Progenitor cell of endocrine pancreas (in vitro differentiated cells): ENCODE measurements around the gene GTPBP3. TPM values are rescaled to one million over a fixed set of nuclear protein-coding genes. Genes with fewer than 3 reads are reported as not detected.

Experiments
- DNase-seq: peaks from one replicate; pipeline ENCODE4 v3.0.0; 2021; ENCODE audit warnings: low spot score; ENCODE audit not compliant: unreplicated experiment
- H3K27ac Mint-ChIP-seq: 2 replicates; pipeline ENCODE4 v1.8.0; 2021; ENCODE audit warnings: mild to moderate bottlenecking, moderate library complexity, mixed read lengths
- H3K27me3 Mint-ChIP-seq: 2 replicates; pipeline ENCODE4 v1.8.0; 2021; ENCODE audit warnings: mixed read lengths
- H3K36me3 Mint-ChIP-seq: 2 replicates; pipeline ENCODE4 v1.8.0; 2022; ENCODE audit warnings: mixed read lengths; ENCODE audit not compliant: insufficient read depth
- H3K4me1 Mint-ChIP-seq: 2 replicates; pipeline ENCODE4 v1.8.0; 2021; ENCODE audit warnings: low read depth, mixed read lengths
- H3K4me3 Mint-ChIP-seq: 2 replicates; pipeline ENCODE4 v1.8.0; 2021; ENCODE audit warnings: low read depth, mild to moderate bottlenecking, moderate library complexity, mixed read lengths
- H3K9me3 Mint-ChIP-seq: 2 replicates; pipeline ENCODE4 v1.8.0; 2021; ENCODE audit warnings: low read depth, mixed read lengths
- CTCF ChIP-seq: fragments of 200-600 bp; sonication (generic); IDR thresholded peaks from one replicate; pipeline ENCODE4 v1.5.0; 2021; ENCODE audit warnings: antibody characterized with exemption, mild to moderate bottlenecking; ENCODE audit not compliant: unreplicated experiment
- total RNA-seq: library from RNA; stranded (reverse); gene quantifications from 2 replicates; pipeline ENCODE4 v1.2.1, GENCODE V29; 2021

GTPBP3 gene
- total RNA-seq, 1 donor from 2014 or later = 44.5 TPM

GRCh38 chr19:17330262-17331044 lies 6.9 kb upstream of the GTPBP3 start:
- H3K9me3 Mint-ChIP-seq = no peaks in the 10 kb centered on the region
- H3K36me3 Mint-ChIP-seq = peaks cover 17% of the 10 kb centered on the region
- peaks cover 15% of the 10 kb centered on the region for H3K27me3 Mint-ChIP-seq
- no peak for DNase-seq
- H3K27ac Mint-ChIP-seq = no peak overlapping the region
- no peak overlapping the region for H3K4me3 Mint-ChIP-seq
- no peak for TF ChIP-seq CTCF
- H3K4me1 Mint-ChIP-seq = peaks cover 6% of the 10 kb centered on the region

GRCh38 chr19:17331045-17331558 lies 6.3 kb upstream of the GTPBP3 start:
- Mint-ChIP-seq H3K4me1 (peaks cover 6% of the 10 kb centered on the region), H3K36me3 (peaks cover 17% of the 10 kb centered on the region), H3K9me3 (no peaks in the 10 kb centered on the region), H3K27ac (no peak overlapping the region), H3K27me3 (peaks cover 15% of the 10 kb centered on the region), H3K4me3 (no peak overlapping the region)
- no peak for TF ChIP-seq CTCF
- DNase-seq = no peak

- Mint-ChIP-seq H3K27me3 (peaks cover 15% of the 10 kb centered on the region), H3K4me1 (peaks cover 11% of the 10 kb centered on the region), H3K9me3 (no peaks in the 10 kb centered on the region), H3K36me3 (peaks cover 17% of the 10 kb centered on the region), H3K27ac (no peak overlapping the region), H3K4me3 (no peak overlapping the region)
- no peak for DNase-seq
- no peak for TF ChIP-seq CTCF
These were observed 5.0 kb upstream of the GTPBP3 start for GRCh38 chr19:17332360-17332676.

- TF ChIP-seq CTCF = no peak
- Mint-ChIP-seq H3K9me3 (no peaks in the 10 kb centered on the region), H3K4me3 (peak overlapping the region; percentile 49), H3K27ac (no peak overlapping the region), H3K4me1 (peaks cover 7% of the 10 kb centered on the region), H3K27me3 (peaks cover 12% of the 10 kb centered on the region), H3K36me3 (peaks cover 16% of the 10 kb centered on the region)
- DNase-seq = no peak
These were observed 4.4 kb upstream of the GTPBP3 start for GRCh38 chr19:17332677-17333581.
